HG02885 (cell line): ENCODE measurements around the gene C1orf50.
A peak's percentile ranks its signal among the peaks of the same experiment; 100 is the strongest.

Experiments
- ATAC-seq: cut with Tn5 transposase; IDR thresholded peaks from one replicate; pipeline ENCODE4 v1.9.1; 2021; ENCODE audit warnings: mild to moderate bottlenecking; ENCODE audit not compliant: unreplicated experiment, poor library complexity

The C1orf50 gene

DNA sequence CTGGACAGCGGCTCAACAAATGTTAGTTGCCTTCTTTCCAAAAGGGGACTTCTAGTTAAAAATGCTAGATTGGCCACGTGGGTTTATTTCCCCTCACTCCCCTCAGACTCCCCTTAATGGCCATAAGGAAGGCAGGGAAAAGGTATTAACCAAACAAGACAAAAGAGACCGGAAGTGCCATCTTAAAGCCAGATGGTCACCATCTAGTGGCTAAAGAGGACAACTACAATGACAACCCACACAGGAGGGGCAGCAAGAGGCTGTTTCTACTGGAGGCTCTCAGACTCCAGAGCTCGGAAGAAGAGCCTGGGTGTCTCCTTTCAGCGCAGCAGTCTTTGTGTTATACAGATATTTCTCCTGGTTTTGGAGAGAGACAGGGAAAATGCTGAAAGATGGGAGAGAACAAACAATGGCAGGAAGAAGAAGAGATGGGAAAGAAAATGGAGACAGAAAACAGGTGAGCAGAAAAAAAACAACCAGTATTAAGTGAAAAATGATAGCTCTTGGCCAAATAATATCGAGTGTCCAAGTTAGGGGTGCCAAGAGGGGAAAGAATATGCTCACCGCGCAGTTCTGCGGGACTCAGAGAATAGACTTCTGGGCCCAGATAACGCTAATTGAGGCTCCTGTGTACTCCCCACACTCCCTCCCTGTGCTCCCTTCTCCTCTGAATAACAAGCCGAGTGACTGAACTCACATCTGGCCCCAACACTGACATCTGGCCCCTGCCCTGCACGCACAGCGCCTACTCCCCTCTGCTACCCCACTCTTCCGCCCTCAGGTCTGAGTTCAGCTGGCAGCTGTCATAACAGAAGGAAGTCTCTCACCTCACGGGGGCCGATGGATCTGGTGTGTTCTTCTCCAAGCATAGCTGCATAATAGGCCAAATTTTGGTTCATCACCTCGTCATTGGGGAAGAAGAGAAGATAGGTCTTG lies 9.8 kb upstream of the C1orf50 start:
- ATAC-seq, result no peak

DNA sequence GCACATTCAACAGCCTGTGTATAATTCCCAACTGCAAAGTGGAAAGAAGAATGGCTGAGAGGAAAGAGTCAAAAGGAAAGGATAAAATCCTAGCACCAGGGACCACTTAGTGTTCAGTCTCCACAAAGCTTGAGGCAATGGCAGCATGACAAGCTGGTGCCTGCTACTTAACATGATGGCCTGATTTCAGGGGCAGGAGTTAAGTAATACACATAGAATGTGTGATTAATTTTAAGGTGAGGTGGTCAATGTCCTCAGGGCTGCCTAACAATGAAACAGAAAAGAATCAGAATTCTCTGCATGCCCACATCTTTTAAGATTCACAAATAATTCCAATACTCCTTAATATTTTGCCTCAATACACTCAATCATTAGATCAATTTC lies 9.2 kb upstream of the C1orf50 start:
- ATAC-seq, result no peak

DNA sequence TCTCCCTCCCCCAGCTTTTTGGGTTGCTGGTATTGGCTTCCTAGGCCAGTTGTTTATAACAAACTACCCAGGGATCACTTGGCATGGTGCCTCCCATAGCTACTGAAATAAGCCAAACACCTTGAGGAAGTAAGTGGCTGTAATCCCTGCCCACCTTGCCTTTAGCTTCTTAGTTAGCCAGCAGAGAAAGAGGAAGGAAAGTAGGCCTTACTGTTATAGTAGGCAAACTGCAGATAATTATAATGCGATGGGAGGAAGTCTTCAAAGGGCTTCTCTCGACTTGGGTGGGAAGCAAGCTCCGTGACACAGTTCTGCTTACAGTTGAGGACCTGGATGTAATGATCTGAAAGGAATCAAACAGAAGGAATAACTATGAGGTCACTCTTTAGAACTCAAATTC lies 8.4 kb upstream of the C1orf50 start:
- no peak for ATAC-seq

DNA sequence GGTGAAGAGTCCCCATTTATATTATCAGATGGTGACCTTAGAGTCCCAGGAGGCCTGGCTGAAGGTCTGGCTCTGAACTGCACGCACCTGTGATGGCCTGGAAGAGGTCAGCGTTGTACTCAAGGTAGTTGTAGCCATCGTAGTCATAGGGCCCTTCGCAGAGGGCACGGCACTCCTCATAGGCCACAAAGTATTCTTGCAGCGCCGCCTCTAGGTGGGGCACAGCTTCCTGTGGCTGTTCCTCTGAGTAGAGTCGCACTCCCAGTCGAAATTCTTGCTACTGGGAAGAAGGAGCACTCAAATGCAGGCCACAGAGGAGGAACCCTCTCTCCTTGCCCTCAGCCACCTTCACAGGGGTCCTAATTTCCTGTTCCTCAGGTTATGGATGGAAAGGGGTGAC lies 7.9 kb upstream of the C1orf50 start:
- no peak for ATAC-seq

DNA sequence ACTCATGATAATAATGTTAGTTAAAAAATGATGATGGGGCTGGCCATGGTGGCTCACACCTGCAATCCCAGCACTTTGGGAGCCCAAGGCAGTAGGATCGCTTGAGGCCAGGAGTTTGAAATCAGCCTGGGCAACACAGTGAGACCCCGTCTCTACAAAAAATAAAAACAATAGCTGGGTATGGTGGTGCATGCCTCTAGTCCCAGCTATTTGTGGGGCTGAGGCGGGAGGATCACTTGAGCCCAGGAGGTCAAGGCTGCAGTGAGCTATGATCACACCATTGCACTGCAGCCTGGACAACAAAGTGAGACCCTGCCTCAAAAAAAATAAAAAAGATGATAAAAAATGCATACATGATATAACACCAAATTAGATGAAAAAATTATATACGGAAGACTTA lies 5.5 kb upstream of the C1orf50 start:
- no peak for ATAC-seq

DNA sequence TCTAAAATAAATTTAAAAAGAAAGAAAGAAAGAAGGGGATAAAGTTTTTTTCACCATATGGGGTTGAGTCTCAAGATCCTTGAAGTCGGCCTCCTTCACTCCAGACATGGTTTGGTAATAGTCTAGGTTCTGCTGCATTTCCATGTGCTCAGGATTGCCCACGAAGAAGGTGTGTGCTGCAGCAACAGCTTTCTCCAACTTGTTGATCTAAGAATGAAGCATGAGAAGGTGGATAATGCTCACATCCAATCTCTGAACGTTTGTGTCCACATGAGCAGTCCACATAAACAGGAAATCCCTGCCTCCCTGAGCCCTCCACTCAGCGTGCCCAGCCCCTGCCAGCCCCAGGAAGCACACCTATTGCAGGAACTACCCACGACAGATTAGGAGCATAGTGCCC lies 4.8 kb upstream of the C1orf50 start:
- no peak for ATAC-seq

DNA sequence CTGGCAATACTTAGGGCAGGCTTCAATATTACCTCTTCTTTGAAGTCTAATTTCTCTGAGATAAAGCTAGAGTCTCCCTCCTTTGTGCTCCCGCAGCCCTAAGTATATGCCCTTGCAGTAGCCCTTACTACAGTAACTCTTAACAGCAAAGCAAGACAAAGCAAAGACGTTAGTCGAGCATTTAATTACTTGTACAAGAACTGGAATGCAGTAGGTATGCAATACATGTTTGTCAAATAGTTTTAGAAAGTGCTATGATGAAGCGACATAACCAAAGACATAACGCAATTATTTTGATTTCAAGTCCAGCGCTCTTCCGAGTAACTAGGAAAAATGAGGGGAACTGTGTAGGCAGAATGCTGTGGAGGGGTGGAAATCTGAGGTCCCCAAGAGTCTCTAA lies 1.8 kb upstream of the C1orf50 start:
- no peak for ATAC-seq

DNA sequence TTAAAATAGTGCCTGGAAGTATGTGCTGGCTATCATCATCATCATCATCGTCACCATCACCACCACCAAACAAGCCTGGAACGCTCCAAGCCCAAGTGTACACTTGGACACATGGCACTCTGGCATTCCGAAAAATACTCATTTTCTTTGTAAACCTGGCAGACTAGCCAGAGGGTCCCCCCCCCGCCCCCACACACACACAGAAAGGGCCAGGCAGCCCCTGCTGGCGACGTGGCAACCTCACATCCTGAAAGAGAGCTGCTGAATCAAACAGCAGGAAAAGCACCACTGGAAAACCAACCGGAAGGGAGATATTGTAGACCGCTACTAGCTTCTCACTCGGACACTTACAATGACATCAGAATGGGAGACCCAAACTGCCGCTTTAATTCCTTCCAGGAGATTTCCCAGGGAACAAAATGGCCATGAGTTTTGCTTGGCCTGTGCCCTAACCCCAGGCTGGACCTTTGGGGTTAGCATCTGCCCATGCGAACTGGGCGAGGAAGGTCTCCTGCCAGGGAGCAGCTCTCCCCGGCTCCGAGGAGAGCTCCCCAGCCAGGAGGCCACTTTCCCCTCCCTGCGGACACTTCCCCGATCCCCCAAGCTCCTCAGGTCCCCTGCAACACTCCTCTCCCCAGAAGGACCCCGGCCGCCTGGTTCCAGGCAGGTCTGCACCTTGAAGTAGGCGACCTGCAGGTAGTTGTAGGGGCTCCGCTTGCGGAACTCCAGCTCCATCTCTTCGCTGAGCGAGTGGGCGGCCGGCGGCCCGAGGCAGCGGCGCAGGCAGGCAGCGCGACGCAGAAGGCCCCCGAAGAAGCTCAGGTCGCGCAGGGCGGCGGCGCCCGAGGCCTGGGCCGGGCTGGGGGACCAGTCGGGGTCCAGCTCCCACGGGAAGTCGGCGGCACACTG lies 963 bp upstream of the C1orf50 start:
- peak; percentile 25 for ATAC-seq

DNA sequence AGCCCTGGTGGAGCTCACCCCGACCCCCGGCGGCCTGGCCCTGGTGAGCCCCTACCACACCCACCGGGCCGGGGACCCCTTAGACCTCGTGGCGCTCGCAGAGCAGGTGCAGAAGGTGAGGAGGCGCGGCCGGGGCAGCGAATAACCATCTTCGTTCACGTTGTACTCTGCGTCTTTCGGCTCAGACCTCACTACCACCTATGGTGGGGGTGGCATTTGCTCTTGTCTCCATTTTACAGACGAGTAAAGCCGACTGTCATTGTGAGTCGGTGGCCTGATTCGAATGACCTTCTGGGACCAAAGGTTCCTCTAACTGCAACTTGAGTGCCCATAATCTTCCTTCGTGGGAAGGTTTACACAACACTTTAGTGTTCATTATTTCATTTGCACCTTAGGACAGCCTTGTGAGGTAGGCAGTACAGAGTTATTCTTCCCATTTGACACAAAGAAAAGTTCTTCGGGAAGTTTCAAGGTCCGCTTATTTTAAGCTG lies 506 bp downstream of the C1orf50 start:
- ATAC-seq, result no peak

DNA sequence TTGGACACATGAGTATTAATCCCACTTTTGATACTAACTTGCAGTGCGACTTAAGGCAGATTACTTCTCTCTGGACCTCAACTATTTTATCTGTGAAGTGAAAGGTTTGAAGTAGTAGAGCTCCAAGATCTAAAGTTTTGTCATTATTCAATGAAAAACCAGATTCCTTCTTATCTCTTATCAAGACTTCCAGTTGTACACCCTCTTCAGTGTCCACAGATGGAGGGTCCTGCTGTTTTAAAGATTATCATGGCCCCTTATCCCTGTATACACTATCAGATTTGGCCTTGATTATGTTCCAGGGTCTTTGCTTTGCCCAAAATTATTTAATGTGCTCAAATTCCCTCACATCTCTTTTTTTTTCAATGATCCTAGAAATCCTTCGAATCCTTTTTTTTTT lies 1.1 kb downstream of the C1orf50 start:
- no peak for ATAC-seq

DNA sequence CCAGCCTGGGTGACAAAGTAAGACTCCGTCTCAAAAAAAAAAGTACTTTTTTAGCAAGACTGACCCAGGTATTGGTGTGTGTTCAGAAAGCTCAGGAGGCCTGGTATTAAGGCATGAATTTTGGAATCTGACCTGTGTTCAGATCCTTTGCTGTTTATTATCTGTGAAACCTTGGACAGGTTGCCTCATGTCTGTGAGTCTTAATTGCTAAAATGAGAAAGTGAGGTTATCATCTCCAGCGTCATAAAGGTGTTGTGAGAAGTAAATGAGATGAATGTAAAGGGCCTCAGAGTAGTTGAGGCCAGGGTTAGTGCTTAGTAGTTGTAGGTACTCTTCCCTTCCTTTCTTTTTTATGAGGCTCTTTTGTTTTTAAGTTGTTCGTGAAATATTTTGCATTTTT lies 2.8 kb downstream of the C1orf50 start:
- no peak for ATAC-seq

DNA sequence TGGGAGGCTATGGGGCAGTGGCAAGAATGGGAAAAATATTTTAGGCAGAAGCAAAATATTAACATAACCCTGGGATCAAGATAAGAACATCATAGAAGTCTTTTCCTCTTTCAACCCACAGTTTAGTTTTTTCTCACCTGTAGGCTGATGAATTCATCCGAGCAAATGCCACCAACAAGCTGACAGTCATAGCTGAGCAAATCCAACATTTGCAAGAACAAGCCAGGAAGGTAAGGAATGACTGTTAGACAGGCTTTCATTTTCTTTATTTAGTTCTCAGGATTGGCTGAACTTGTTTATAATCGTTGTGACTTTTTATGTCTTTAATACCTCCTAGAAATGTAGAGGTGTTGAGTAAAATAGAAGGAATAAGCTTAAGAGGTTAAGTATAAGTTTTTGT lies 6.4 kb downstream of the C1orf50 start:
- ATAC-seq, result no peak

DNA sequence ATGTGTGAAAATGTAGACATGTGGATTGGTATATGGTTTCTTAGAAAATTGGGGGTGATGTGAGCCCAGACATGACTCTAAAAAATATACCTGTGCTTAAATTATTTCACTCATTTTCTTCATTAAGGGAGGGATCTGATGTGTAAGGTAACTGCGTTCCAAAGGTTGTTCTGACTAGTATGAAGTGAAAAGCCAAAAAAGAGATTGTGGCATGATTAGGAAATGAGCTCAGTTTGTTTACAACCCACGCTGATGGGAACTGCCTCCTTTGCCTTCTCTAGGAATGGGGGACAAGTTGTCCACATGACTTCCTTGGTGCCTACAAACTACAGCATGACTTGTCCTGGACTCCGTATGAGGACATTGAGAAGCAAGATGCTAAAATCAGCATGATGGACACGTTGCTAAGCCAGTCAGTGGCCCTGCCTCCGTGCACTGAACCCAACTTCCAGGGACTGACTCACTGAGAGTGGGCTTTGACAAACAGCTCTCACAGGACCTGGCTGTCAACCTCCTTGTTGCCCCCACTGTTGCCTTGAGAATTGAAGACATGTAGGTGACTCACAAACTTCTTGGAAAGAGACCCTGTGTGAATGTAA lies 8.0 kb downstream of the C1orf50 start:
- no peak for ATAC-seq

DNA sequence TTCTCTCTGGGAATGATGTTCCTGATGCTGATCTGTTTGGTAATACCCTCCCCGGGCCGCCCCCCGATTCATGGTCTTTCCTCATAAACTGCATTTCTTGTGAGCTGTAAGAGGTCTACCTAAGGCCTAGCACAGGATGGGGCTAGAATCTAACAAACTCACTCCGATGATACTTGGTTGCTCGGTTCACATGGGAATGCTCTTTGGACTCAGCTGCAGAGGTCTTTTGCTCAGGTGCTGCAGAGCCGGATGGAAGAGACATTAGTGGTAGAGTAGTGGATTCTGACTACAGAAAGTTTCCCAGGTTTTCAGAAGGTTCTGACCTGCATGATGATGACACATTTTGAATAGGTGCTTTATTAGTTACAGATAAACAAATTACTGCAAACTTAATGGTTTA lies 9.5 kb downstream of the C1orf50 start:
- no peak for ATAC-seq

DNA sequence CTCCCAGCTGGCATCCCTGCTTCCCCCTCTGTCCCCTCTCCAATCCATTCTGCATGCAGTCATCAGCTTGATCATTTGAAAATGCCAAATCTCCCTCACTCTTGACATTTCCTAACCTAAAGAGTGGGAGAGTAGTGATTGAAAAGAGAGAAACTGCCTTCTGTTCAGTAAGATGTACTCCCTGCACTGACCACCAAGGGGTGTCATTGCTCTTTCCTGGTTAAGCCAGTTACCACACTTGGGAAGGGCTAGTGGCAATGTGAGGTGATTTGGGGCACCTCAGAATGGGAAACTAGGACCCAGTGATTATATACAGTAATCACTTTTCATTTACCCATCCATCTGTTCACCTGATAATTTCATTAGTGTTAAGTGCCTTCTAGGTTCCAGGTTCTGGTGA lies 10.8 kb downstream of the C1orf50 start:
- no peak for ATAC-seq

DNA sequence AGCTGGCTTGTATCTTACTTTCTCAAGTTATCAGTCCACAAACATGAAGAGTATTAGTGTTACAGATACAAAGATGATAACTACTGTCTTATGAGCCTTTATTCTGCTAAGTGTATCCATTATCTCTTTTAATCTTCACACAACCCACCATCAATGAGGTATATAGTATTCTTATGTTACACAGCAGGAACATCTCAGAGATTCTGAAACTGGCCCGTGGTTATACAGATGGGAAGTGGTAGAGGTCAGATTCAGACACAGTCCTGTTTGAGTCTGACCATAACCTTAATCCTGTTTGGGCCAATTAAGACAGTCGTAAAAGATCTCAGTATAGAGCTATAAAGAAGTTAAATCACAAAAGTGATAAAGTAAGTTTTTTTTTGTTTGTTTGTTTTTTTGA lies 12.7 kb downstream of the C1orf50 start:
- no peak for ATAC-seq

DNA sequence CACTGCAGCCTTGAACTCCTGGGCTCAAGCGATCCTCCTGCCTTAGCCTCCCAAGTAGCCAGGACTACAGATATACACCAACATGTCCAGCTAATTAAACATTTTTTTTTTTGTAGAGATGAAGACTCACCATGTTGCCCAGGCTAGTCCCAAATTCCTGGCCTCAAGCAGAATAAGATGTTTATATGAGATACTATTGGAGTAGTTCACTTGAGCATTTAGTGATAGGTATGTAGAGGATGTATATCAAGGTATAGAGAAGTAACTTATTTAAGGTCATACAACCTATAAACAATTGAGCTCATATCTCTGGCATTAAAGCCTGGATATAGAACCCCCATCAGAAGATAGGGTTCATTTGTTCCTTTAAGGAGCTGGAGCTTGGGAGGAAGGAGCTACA lies 13.1 kb downstream of the C1orf50 start:
- ATAC-seq, result no peak

DNA sequence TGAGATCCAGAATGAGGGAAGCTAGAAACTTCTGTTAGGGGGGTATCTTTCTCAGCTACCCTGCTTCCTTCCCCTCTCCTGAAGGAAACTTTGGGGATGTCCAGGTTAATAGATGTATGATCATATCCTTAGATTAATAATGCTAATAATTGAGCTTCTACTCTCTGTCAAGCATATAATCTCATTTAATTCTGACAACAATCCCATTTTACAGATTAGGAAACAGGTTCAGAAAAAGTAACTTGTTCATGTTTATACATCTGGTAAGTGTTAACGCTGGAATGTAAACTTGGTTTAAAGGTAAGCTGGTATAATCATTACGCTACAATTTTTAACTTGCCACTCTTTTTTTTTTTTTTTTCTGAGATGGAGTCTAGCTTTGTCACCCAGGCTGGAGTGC lies 16.0 kb downstream of the C1orf50 start:
- no peak for ATAC-seq

DNA sequence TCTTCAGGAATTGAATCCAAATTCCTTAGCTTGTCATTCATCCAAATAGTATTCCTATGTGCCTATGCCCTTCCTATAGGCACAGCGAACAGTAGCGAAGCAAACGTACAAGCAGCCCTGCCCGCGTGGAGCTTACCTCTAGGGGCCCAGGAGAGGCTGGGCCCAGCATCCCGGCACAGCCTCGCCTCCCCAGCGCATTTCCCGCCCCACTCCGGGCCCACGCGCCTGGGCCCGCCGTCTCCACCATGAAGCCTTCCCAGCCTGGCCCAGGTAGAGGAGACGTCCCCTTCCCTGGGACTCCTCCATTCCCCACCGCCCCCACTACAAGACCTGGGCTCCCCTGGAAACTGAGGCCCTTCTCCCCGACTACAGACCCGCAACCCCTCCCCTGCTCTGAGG lies 17.5 kb downstream of the C1orf50 start:
- no peak for ATAC-seq

DNA sequence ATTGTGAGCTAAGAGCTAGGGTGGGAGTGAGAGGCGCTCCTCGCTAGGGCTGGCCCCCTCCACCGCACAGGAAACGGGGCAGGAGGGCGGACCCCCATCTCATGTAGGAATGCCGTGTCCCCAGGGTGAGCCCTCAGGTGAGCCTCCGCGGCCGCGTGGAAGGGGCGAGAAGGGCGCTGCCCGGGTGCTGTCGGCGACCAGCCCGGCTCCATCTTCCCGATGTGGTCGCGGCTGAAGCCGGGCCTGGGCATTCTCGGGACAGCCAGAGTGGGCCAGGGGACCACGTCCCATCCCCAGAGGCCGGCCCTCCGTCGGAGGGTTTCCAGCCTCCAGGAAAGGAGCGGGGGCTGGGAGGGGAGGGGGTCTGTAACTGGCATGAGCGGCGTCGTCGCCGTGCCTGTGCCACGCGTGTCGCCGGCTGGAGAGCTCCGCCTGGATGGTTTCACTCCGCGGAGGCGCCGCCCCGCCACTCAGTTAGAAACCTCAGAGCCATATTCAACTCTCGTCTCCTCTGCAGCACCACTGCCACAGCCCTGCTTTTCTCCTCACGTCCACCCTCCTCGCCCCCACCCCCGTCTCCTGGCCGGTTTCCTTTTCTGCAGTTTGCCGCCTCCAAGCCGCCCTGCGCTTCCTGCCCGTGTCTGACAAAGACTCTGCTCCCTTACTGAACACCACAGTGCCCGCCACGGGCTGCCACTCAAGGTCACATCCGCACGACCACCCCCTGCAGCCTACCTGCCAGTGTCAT lies 18.1 kb downstream of the C1orf50 start, which contains the start of gene TMEM269:
Gene TMEM269, plus strand, starts transcription at position 46 of the 748 bp plus-strand sequence. CDS start 4,903 bp downstream, outside the sequence.
- ATAC-seq, result no peak
